Fibroblast of villous mesenchyme (primary cell): ENCODE data around the gene WDFY4. TPM values are rescaled to one million over a fixed set of nuclear protein-coding genes. Genes with fewer than 3 reads are reported as not detected.

ENCODE experiments used
- DNase-seq: peaks from one replicate; pipeline ENCODE4 v3.0.0-alpha.2; 2010; ENCODE audit warnings: low read depth
- H3K4me3 ChIP-seq: 2 replicates; pipeline ENCODE4 v1.5.1; 2011; ENCODE audit warnings: low read depth, mild to moderate bottlenecking, low read length
- CTCF ChIP-seq: IDR thresholded peaks from 2 replicates; pipeline ENCODE4 v1.5.1; 2012; ENCODE audit warnings: low read depth, mild to moderate bottlenecking, low read length; ENCODE audit not compliant: insufficient read depth
- total RNA-seq: library from RNA; depleted of rRNA; stranded (reverse); fragments of >200 nt; gene quantifications from 2 replicates; pipeline ENCODE4 v1.2.3, GENCODE V29; 2012

Gene WDFY4
- total RNA-seq, 1 donor, result not detected

GRCh38 chr10:48710647-48711275 is 26.1 kb downstream of the WDFY4 start:
- no peak for DNase-seq
- no peak overlapping the region for H3K4me3 ChIP-seq
- no peak for TF ChIP-seq CTCF

- no peak for TF ChIP-seq CTCF
- H3K4me3 ChIP-seq, result no peak overlapping the region
- DNase-seq, result no peak
These were observed 27.2 kb downstream of the WDFY4 start for GRCh38 chr10:48711830-48712229.

GRCh38 chr10:48714088-48714487 is 29.4 kb downstream of the WDFY4 start:
- no peak for TF ChIP-seq CTCF
- no peak overlapping the region for H3K4me3 ChIP-seq
- DNase-seq, result no peak

DNA sequence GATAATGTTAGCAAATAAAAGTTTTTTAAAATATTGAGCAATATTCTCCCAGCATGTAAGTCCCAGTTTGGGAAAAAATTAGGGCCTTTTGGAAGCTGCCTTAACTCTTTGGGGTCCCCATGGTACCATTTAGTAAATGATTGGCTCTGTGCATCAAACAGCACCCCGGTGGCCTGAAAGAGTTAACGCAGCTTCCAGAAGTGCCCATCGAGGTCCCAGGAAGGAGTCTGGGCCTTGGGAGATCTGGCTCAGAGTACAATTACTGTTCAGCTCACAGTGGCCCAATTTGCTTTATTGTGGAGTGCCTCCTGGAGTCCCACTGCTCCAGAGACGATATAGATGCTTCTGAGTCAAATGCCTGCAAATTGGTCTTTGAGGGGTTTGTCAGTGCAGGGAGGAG is 31.7 kb downstream of the WDFY4 start:
- no peak for DNase-seq
- TF ChIP-seq CTCF, result no peak
- no peak overlapping the region for H3K4me3 ChIP-seq

DNA sequence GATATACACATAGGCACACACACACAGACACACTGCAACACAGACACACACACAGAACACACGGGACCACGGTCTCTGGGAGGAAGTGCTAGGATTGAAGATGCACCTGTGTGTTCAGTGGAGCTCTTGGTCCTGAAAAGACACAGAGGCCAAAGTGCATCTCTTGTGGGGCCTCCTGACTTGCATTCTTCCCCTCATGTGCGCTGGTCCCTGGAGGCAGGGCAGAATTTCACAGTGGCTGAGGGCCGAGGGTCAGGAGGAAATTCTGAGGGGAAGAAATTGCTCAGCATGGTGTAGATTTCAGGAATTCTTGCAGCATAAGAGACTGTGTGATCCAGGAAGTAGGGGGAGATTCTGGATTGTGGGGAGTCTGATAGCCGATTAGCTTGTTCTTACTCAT is 35.9 kb downstream of the WDFY4 start:
- no peak overlapping the region for H3K4me3 ChIP-seq
- no peak for DNase-seq
- TF ChIP-seq CTCF, result no peak

DNA sequence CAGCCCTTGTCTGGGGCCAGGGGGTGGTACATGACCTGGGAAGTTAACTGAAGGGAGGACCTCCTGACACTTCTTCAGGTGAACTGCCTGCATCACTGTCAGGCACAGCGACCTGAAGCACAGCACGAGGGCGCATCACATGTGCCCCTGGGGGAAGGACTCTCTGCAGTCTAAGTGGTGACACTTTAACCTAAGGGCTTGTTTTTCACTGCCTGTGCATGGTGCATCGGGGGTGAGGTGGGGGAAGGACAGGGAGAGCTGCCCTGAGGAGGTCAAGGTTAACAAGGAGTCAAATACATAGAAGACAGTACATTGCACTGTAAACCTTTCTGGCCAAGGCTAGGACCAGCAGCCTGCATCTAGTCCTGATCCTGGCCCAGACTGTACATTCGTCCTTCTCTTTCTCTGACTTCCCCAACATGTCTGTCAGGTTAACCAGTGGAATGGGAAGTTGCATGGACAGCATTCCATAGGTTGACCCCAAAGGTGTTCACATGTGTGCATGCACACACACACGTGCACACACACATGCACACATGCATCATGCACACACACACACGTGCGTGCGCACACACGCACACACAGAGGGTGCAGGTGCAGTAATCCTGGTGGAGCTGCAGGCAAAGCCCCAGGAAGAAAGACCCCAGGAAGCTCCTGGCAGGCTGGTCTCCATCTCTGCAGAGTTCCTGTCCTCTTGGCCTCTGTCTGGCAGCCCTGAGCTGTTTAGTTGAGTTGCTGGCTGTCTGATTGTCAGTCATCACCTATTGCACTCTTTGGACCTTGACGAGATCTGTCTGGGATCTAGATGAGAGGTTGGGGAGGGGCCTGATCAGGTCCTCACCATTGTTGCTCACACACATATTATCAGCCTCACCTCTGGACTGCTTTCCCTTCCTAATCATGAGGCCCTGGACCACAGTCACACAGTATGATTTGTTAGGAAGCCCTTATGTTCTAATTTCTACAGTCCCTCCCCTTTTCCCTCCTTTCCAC is 37.8 kb downstream of the WDFY4 start:
- no peak for TF ChIP-seq CTCF
- DNase-seq, result no peak
- no peak overlapping the region for H3K4me3 ChIP-seq
